Measurements from ENCODE around the gene EXOC3L4.
"Not testable (repeated sequence)": the region's sequence is repeated elsewhere in the genome, so short reads cannot be mapped to it uniquely, and the experiment has no call there.

Gene EXOC3L4

GRCh38 chr14:103105580-103106150 lies 11.1 kb downstream of the EXOC3L4 start:
- no peak for DNase-seq (ENCODE audit: low read depth)

GRCh38 chr14:103107455-103107854 lies 12.9 kb downstream of the EXOC3L4 start:
- DNase-seq (ENCODE audit: low read depth): no peak

- DNase-seq (ENCODE audit: low read depth): no peak
Observed at GRCh38 chr14:103107941-103108748, 13.6 kb downstream of the EXOC3L4 start.

GRCh38 chr14:103108749-103109207 lies 14.3 kb downstream of the EXOC3L4 start:
- DNase-seq (ENCODE audit: low read depth): no peak

- DNase-seq (ENCODE audit: low read depth): no peak
Observed at GRCh38 chr14:103109535-103110441, 15.3 kb downstream of the EXOC3L4 start.

- no peak for DNase-seq (ENCODE audit: low read depth)
Observed at GRCh38 chr14:103110681-103111231, 16.2 kb downstream of the EXOC3L4 start.

GRCh38 chr14:103111232-103111868 lies 16.8 kb downstream of the EXOC3L4 start:
- no peak for DNase-seq (ENCODE audit: low read depth)

GRCh38 chr14:103112400-103113243 lies 18.1 kb downstream of the EXOC3L4 start:
- no peak for DNase-seq (ENCODE audit: low read depth)

- no peak for DNase-seq (ENCODE audit: low read depth)
Observed at GRCh38 chr14:103113303-103113702, 18.8 kb downstream of the EXOC3L4 start.

GRCh38 chr14:103113774-103114173 lies 19.2 kb downstream of the EXOC3L4 start:
- DNase-seq (ENCODE audit: low read depth): no peak

GRCh38 chr14:103115086-103115679 lies 20.7 kb downstream of the EXOC3L4 start:
- DNase-seq (ENCODE audit: low read depth): not testable (repeated sequence)

GRCh38 chr14:103115845-103116572 lies 21.5 kb downstream of the EXOC3L4 start:
- DNase-seq (ENCODE audit: low read depth): no peak

- DNase-seq (ENCODE audit: low read depth): no peak
Observed at GRCh38 chr14:103116636-103117035, 22.1 kb downstream of the EXOC3L4 start.

- not testable (repeated sequence) for DNase-seq (ENCODE audit: low read depth)
Observed at GRCh38 chr14:103117499-103117898, 23.0 kb downstream of the EXOC3L4 start.

- peak; percentile 15 for DNase-seq (ENCODE audit: low read depth)
Observed at GRCh38 chr14:103118018-103118662, 23.6 kb downstream of the EXOC3L4 start.

GRCh38 chr14:103118663-103119404 lies 24.3 kb downstream of the EXOC3L4 start:
- DNase-seq (ENCODE audit: low read depth): no peak

- not testable (repeated sequence) for DNase-seq (ENCODE audit: low read depth)
Observed at GRCh38 chr14:103119527-103119926, 25.0 kb downstream of the EXOC3L4 start.

GRCh38 chr14:103121121-103121845 lies 26.8 kb downstream of the EXOC3L4 start:
- DNase-seq (ENCODE audit: low read depth): peak; percentile 37
